HG02973 (cell line): Measurements from ENCODE around the gene EPN3.

Experiments used
- ATAC-seq: cut with Tn5 transposase; IDR thresholded peaks from one replicate; pipeline ENCODE4 v1.9.1; 2021; ENCODE audit warnings: moderate library complexity; ENCODE audit not compliant: unreplicated experiment

The EPN3 gene

DNA sequence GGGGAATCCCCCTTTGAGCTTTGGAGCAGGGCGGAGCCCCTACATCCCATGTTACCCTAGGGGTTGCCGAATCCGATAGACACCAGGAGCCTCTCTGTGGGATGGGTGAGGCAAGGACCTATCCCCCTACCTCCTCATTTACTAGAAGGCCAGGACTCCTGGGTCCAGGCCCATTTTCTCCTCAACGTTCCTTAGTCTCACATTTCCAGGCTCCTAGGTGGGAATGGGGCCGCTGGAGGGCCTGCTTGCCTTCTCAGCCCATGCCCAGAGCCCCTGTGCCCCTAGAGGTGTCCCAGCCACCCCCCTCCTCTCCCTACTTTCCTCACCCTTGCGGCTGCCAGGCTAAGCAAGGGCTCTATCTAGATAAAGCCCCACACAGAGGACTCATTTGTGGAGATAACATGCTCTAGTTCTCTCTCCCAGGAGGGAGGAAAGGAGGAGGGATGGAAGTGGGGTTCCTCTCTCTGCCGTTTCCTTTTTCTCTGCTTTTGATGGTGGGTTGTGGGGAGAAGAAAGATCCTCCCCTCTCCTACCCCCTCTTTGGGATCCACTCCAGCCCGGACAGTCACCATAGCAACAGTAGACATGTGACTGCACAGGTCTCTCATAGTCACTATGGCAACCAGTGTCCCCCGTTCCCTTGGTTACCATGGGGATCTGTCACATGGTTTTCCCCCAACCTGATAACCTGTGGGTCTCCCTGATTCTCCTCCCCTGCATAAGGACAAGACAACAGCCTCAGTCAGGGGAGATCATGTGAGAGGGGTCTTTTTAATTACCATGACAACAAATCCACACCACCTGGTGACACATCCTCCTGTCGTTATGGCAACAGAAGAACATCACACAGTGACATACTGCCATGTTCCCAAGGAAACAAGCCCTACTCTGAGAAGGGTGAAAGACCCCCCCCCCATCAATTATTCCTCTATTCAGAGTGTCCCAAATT lies 33.1 kb downstream of the EPN3 start:
- ATAC-seq = no peak

DNA sequence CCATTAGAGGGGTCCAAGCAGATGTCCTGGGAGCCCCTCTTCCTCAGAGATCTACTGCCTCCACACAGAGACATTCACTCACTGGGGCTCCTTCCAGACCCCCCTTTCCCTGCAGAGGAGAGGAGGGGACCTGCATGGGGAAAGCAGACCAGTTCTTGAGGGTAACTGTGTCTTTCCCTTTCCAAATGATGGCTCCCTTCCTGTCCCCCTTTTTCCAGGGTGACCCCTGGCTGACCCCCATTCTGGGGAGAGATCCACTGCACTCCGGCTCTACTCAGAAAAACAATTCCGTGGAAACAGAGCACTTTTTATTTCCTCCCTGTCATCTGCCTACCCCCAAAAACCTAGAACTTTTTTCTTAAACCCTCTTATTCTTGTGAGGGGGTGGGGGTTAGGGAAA lies 34.4 kb downstream of the EPN3 start:
- no peak for ATAC-seq

DNA sequence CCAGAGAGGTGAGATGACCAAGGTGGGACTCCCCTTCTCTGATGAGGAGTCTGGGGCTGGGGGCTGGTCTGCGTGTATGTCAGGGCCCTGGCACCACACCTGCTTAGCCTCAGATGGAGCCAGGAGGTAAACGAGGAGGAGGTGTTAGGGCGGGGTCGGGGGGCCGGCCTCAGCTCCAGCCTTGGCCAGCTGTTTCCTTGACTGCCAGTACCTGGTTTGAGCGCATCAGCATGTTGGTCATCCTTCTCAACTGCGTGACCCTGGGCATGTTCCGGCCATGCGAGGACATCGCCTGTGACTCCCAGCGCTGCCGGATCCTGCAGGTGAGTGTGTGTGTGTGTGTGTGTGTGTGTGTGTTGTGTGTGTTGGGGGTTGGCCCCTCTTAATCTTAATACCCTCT lies 36.1 kb downstream of the EPN3 start:
- ATAC-seq = no peak

DNA sequence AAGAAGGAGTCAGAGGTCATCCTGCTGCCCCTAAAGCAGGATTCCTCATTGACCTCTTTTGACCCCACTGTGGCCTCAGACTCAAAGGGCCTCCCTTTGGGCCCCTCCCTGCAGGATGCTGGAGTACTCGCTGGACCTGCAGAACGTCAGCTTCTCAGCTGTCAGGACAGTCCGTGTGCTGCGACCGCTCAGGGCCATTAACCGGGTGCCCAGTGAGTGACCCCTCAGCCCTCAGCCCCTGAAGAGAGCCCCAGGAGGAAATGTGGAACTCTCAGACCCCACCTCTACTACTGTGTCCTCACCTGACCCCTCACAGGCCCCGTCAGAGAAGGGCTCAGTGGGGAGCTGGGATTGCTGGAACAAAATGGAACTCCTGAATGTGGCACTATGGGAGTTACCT lies 37.1 kb downstream of the EPN3 start:
- ATAC-seq = no peak

DNA sequence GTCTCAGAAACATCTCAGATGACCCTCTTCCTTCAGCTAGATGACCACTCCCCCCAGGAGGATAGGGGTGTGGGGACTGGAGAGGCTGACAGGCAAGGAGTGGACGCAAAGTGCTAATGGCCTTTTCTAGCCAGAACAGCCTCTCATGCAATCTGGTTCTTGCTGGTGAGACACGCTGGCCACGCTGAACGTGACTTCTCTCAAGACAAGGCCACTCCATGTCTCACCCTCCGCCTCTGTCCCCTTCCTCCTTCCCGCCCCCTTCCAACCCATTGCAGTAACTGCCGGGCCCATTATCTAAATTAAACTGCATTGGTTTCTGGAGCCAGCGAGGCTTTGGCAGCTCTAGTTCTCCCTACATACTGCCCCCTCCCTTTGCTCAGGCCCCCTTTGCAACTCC lies 37.5 kb downstream of the EPN3 start:
- no peak for ATAC-seq

DNA sequence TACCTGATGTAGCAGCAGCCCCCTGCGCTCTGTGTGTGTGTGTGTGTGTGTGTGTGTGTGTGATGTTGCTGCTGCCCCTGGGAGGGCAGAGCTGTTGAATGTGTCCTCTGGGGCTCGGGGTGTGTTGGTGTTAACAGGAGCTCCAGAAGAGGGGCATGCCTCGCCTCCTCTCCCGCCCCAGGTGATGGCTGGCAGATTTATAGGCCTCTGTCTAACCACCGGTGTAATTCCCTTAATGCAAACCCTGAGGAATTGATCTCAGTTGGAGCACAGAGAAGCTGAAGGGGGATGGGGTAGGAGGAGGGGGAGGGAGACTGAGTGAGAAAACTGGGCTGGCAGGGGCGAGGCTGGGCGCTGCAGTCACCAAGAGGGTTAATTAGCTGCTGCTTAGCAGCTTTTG lies 38.0 kb downstream of the EPN3 start:
- ATAC-seq = no peak

DNA sequence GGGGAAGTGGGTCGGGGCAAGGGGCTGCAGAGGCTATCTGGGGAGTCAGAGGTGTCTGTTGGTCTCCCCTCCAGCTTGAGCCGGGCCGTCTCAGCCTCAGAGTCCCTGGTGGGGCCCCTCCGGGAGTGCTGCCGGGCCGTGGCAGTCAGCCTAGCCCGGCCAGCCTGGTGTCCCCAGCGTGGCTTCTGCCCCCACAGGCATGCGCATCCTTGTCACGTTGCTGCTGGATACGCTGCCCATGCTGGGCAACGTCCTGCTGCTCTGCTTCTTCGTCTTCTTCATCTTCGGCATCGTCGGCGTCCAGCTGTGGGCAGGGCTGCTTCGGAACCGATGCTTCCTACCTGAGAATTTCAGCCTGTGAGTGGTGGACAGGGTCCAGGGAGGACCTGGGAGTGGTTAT lies 39.1 kb downstream of the EPN3 start:
- no peak for ATAC-seq

DNA sequence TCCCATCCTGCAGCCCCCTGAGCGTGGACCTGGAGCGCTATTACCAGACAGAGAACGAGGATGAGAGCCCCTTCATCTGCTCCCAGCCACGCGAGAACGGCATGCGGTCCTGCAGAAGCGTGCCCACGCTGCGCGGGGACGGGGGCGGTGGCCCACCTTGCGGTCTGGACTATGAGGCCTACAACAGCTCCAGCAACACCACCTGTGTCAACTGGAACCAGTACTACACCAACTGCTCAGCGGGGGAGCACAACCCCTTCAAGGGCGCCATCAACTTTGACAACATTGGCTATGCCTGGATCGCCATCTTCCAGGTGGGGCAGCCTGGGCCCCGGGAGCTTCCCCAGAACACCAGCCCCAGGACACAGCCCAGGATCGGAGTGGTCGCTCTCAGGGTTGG lies 40.0 kb downstream of the EPN3 start:
- ATAC-seq = no peak

DNA sequence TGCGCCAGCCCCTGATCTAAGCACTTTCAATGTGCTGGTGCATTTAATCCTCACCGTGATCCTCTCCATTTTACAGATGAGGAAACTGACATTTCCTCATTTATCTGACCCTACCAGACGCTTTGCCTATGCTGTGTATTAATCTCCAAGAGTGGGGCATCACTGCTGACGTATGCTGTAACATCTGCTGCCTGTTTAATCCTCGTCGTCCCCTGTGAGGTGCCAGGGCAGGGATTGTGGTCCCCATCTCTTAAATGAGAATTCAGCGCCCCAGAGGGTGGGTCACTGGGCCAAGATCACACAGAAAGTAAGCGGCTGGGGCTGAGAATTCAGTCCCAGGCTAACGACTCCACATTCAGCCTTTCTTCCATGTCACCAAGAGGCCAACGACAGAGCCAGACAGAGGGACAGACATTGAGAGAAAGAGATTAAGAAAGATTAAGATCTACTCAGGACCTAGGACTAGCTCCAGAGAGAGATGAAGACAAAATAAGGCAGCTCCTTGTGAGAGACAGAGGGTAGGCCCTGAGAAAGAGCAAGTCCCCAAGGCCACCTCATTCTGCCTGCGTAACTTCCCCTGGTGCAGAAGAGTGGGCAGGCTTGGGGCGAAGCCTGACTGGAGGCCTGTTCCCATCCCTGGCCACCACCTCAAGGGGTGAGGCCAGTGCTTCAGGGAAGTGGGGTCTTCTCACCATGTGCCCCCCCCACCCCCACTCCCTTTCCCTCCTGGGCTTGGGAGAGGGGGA lies 41.5 kb downstream of the EPN3 start:
- ATAC-seq = no peak

DNA sequence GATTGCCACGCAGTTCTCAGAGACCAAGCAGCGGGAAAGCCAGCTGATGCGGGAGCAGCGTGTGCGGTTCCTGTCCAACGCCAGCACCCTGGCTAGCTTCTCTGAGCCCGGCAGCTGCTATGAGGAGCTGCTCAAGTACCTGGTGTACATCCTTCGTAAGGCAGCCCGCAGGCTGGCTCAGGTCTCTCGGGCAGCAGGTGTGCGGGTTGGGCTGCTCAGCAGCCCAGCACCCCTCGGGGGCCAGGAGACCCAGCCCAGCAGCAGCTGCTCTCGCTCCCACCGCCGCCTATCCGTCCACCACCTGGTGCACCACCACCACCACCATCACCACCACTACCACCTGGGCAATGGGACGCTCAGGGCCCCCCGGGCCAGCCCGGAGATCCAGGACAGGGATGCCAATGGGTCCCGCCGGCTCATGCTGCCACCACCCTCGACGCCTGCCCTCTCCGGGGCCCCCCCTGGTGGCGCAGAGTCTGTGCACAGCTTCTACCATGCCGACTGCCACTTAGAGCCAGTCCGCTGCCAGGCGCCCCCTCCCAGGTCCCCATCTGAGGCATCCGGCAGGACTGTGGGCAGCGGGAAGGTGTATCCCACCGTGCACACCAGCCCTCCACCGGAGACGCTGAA lies 43.2 kb downstream of the EPN3 start:
- ATAC-seq = no peak

DNA sequence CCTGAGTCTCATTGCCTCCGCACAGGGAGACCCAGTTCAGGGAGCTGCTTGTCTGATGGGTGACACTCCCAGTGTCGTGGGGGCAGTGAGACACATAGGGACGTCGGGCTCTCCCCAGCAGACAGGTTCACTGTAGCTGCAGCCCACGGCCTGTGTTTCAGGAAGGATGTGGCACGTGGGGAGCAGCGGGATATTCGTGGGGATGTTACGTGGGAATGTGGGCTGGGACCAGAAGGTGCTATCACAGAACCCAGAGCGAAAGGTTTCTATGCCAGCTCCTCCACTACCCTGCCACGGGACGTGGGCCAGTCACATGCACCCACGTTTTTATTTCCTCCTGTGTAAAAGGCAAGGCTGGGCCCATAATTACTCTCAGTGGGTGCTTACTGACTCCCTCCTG lies 44.3 kb downstream of the EPN3 start:
- no peak for ATAC-seq

DNA sequence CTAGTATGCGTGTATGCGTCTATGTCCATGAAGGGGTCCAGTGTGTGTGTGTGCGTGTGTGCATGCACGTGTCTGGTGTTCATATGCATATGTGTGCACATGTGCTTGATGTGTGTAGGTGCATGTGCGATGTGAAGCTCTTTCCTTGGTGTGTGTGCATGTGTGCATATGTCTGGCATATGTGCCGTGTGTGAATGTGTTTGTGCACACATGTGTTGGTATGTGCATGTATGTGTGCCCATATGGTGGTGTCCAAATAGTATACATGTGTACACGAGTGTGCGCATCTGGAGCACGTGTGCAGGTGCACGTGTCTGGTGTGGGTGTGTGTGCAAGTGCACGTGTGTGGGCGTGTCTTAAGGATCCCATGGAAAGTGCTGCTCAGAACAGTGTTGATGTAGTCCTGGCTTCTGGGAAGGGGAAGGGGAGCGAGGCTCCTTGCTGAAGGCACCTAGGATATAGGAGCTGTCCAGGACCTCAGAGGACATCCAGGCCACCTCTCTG lies 45.0 kb downstream of the EPN3 start:
- ATAC-seq = no peak

DNA sequence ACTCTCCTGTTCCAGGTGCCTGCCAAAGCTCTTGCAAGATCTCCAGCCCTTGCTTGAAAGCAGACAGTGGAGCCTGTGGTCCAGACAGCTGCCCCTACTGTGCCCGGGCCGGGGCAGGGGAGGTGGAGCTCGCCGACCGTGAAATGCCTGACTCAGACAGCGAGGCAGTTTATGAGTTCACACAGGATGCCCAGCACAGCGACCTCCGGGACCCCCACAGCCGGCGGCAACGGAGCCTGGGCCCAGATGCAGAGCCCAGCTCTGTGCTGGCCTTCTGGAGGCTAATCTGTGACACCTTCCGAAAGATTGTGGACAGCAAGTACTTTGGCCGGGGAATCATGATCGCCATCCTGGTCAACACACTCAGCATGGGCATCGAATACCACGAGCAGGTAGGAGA lies 45.6 kb downstream of the EPN3 start:
- ATAC-seq = no peak

DNA sequence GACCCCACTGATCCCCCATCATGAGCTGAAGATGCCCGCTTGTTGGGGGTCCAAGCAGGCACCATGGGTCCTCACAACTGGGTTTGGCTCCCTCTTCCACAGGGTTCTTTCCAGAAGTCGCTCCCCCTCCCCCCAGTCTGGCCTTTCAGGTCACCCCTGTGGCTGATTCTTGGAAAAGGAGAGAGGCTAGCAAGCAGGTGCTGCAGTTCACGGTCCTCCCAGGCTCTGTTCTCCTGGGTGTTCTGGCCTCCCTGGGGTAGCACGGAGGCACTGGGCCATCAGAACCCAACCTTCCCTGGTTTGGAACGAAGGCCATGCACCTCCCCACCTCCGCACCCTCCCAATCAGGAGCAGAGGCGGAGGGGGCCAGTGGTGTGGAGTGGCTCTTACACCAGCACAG lies 46.9 kb downstream of the EPN3 start:
- ATAC-seq = no peak

DNA sequence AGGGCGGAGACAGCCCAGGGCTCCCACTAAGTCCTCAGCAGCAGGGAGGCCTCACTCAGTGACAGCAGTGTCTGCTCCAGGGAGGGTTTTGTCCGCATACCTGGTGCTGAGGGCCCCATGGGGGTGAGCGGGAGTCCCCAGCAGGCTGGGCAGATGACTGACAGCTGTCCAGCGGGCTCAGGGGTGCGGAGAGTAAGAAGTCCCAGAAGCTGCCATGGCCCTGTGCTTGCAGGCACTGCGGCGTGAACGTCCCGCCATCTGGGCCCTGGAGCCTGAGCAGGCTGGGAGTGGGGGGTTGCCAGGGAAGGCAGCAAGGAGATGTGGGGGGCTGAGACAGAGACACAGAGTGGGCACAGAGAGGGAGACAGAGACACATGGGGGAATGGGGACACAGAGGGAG lies 48.1 kb downstream of the EPN3 start:
- no peak for ATAC-seq

DNA sequence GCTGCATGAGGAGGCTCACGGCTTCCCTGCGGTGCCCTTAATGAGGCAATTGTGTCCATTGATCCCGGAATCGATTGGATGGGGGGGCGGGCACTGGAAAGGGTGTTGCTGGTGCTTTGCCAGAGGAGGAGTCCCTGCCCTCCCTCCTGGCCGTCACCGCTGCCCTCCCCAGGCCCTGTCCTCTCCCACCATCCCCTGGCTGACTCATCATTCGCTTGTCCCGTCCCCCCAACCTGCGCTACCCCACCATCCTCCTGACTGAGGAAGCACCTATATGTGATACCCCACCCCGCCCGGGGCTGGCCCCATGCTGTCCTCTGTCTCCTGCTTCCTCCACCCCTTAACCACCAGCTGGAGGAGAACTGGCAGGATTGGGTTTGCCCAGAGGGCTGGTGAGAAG lies 48.8 kb downstream of the EPN3 start:
- ATAC-seq = no peak

DNA sequence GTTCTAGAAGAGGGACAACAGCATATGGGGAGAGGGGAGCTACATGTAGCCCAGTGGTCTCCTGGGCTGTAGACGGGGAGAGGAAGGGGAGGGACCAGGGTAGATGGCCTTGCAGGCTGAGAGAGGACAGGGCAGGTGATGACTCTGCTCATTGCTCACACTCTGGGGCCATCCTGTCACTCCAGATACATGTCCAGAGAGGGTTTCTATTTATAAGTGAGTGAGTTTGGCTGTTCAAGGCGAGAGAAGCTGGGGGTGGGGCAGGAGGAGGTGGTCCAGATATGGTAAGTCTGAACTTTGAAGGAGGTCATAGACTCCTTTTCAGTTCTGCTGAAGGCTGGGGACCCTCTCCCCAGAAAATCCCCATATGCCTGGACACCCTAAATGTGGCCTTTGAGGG lies 50.2 kb downstream of the EPN3 start:
- ATAC-seq = no peak

DNA sequence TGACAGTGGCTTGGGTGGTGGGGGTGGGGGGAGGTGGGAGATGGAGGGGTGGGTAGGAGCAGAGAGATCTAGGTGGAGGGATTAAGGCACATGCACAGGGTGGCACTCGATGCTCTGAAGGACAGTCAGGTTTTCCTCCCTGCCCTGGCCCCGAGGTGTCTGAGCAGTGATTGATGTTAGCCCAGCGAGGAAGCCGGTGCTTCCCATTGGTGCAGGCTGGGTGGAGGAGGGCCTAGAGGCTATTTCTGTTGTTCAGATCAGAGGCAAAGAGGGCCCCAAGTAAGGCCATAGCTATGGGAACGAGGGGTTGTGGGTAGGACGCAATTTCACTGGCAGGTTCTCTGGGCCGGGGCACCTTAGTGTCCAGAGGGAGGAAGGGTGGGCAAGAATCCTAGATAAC lies 51.1 kb downstream of the EPN3 start:
- no peak for ATAC-seq

DNA sequence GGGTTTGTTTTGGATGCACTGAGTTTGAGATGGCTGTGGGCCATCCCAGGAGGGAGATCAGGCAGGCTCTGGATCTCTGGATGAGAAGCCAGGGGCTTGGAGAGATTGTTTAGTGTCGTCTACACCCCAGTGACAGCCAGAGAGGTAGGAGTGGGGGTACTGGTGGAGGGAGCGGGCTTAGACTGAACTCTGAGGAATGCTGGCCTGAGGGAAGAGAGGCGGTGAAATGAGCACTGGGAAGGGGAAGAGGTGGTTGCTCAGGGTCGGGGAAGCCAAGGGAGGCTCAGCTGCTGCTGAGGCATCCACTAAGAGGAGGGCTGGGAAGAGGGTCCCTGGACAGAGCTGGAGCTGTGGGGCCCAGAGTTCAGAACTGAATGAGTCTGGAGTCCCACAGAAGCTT lies 51.6 kb downstream of the EPN3 start:
- no peak for ATAC-seq

DNA sequence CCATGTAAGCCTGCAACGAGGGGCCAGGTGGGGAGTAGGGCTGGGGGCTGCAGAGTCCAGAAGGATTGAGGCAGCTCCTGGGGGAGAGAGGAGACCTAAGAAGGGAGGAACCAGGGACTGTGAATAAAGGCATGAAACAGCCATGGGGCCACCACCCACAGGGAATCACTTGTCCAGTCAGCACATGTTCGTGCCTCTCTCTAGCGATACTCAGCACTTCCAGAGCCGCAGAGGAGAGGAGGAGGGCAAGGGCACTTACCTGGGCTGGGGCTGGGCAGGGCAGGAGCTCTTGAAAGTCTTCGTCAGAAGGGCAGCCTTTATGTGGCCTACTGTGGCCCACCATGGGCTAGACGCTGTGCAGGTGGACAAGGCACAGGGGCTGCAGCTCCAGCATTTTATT lies 52.2 kb downstream of the EPN3 start:
- no peak for ATAC-seq

DNA sequence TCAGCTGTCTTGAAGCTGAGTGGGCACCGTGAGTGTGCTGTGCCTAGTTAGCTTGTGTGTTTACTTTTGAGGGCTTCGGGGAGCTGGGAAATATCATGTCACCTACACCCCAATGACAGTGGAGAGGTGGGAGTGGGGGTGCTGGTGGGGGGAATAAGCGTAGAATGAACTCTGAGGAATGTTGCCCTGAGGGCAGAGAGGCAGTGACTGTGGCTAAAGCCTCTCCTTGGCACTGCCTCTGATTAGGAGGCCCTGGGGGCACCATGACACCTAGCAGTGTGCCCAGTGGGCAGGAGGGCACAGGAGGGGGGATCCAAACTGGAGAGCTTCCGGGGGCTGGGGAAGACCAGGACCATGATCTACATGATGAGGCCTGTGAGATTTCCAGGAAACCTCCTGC lies 52.8 kb downstream of the EPN3 start:
- ATAC-seq = no peak

DNA sequence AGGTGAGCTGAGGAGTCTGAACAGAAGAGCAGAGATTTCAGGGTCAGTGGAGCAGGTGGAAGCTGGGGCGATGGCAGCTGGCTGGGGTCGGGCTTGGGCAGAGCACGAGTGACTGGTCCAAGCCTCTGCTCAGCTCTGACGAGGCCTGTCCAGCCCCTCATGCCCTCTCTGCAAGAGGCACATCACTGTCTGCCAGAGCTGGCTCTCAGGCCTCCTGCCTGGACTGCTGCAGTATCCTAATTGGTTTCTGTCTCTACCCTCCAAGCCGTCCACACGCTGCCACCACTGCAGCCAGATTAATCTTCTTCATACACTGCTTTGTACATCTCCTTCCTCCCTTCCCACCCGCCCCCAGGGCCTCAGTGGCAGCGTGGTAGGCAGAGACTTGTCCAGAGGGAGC lies 53.4 kb downstream of the EPN3 start:
- no peak for ATAC-seq
